Activated T-helper 1 cell treated with anti-CD3 and anti-CD28 coated beads, Interleukin-12 subunit alpha, Interleukin-12 subunit beta, Interleukin-2, Interleukin-4 antibody, amounts not matched to agents 30 ng/mL and 10 ng/mL and 1 ng/mL, durations not matched to agents 14 hours and 24 hours and 36 hours (primary cell): ENCODE data around the gene CD4. TPM values are rescaled to one million over a fixed set of nuclear protein-coding genes. Genes with fewer than 3 reads are reported as not detected.
"Not testable (repeated sequence)": the region's sequence is repeated elsewhere in the genome, so short reads cannot be mapped to it uniquely, and the experiment has no call there.

Source experiments
- DNase-seq: peaks from one replicate; pipeline ENCODE4 v3.0.0; 2021; ENCODE audit warnings: low spot score
- H3K27ac Mint-ChIP-seq: one replicate; pipeline ENCODE4 v1.8.0; 2021; ENCODE audit warnings: mild to moderate bottlenecking, mixed read lengths
- H3K27me3 Mint-ChIP-seq: one replicate; pipeline ENCODE4 v1.8.0; 2022; ENCODE audit warnings: mild to moderate bottlenecking, moderate library complexity, mixed read lengths; ENCODE audit not compliant: insufficient read depth
- H3K36me3 Mint-ChIP-seq: one replicate; pipeline ENCODE4 v1.8.0; 2021; ENCODE audit warnings: low read depth, mixed read lengths
- H3K4me1 Mint-ChIP-seq: one replicate; pipeline ENCODE4 v1.8.0; 2021; ENCODE audit warnings: low read depth, mixed read lengths
- H3K4me3 Mint-ChIP-seq: one replicate; pipeline ENCODE4 v1.8.0; 2021; ENCODE audit warnings: mild to moderate bottlenecking, moderate library complexity, mixed read lengths
- H3K9me3 Mint-ChIP-seq: one replicate; pipeline ENCODE4 v1.8.0; 2021; ENCODE audit warnings: mixed read lengths
- intact Hi-C: fragments of 100-400 bp; cut with micrococcal nuclease; formaldehyde crosslinking; loops from one replicate; pipeline ENCODE4 v1.15.1; 2024
- total RNA-seq: library from RNA; stranded (reverse); gene quantifications from 2 replicates; pipeline ENCODE4 v1.2.3, GENCODE V29; 2022

The CD4 gene
- total RNA-seq, 1 donor from 2014 or later, result 311 TPM

DNA sequence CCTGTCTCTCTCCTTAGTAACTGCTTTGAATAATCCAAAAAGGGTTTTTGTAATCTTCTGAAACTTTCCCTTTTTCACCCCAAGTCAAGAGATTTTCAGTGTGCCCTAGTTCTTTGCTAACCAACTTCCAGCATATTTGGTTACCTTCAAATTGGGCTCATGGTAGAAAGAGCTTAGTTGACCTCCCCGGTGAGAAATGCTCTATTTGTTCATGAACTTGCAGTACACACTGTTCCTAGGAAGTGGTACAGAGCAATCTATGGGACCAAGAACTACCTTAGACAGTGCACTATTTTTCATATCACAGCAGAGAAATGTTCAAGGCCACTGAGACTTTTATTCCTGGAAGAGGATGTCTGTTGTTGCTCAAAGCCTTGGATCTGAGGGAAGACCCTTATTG is 64.3 kb downstream of the CD4 start:
- Mint-ChIP-seq H3K4me1 (peaks cover 41% of the 10 kb centered on the region), H3K36me3 (peaks cover 29% of the 10 kb centered on the region), H3K4me3 (peak overlapping the region; percentile 91), H3K27ac (peak overlapping the region; percentile 96), H3K27me3 (peaks cover 2% of the 10 kb centered on the region), H3K9me3 (no peaks in the 10 kb centered on the region)
- intact Hi-C loops, result loop anchor here (1.0 to 5.0 kb wide), 2 partner anchors 165 to 254 kb away; partner anchors contain the start of genes C1RL and LPCAT3
- DNase-seq, result no peak

DNA sequence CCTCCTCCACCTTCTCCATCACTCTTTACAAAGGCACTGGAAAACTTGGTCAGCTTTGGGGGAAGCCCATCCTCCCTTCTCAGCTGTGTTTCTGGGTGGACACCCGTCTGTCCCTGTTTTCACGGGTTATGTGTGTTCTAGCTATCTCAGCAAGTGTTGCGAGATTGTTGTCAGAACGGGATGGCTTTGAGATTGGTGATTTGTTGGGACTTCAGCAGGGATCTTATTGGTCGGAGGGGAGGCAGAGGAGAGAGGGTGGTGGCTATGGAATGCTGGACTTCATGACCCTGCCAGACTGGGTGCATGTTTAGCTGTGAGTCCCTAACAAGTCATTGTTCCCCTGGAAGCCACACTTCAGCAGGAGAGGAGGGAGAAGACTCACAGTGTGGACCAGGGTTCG is 64.7 kb downstream of the CD4 start:
- Mint-ChIP-seq H3K4me3 (peak overlapping the region; percentile 91), H3K27me3 (peaks cover 2% of the 10 kb centered on the region), H3K4me1 (peaks cover 41% of the 10 kb centered on the region), H3K36me3 (peaks cover 29% of the 10 kb centered on the region), H3K9me3 (no peaks in the 10 kb centered on the region), H3K27ac (peak overlapping the region; percentile 96)
- DNase-seq, result no peak
- intact Hi-C loops, result loop anchor here (5.0 kb wide), 1 partner anchor 253 kb away; the partner anchor contains the start of gene C1RL

GRCh38 chr12:6855322-6855721 is 66.0 kb downstream of the CD4 start:
- Mint-ChIP-seq H3K4me1 (peaks cover 28% of the 10 kb centered on the region), H3K27ac (no peak overlapping the region), H3K27me3 (peaks cover 2% of the 10 kb centered on the region), H3K9me3 (no peaks in the 10 kb centered on the region), H3K36me3 (peaks cover 23% of the 10 kb centered on the region), H3K4me3 (no peak overlapping the region)
- intact Hi-C loops, result no loop called here
- DNase-seq, result no peak

GRCh38 chr12:6858799-6859198 is 69.5 kb downstream of the CD4 start:
- Mint-ChIP-seq H3K4me1 (peaks cover 5% of the 10 kb centered on the region), H3K27me3 (no peaks in the 10 kb centered on the region), H3K9me3 (no peaks in the 10 kb centered on the region), H3K36me3 (peaks cover 37% of the 10 kb centered on the region), H3K27ac (no peak overlapping the region), H3K4me3 (no peak overlapping the region)
- intact Hi-C loops, result no loop called here
- DNase-seq, result no peak

DNA sequence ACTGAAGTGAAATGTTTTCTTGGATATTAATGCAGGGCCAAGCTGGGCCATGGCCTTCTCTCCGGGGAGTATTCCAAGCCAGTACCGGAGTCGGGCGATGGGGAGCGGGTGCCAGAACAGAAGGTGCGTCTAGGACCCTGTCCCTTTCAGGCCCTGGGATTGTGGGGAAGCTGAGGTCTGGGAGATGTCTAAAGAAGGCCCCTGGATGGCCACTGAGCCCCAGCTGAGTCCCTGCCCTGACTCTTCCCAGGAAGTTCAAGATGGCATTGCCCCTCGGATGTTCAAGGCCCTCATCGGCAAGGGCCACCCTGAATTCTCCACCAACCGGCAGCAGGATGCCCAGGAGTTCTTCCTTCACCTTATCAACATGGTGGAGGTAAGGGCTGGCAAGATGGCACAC is 70.8 kb downstream of the CD4 start:
- Mint-ChIP-seq H3K27me3 (no peaks in the 10 kb centered on the region), H3K4me3 (no peak overlapping the region), H3K27ac (no peak overlapping the region), H3K4me1 (no peaks in the 10 kb centered on the region), H3K9me3 (no peaks in the 10 kb centered on the region), H3K36me3 (peaks cover 37% of the 10 kb centered on the region)
- intact Hi-C loops, result no loop called here
- no peak for DNase-seq

DNA sequence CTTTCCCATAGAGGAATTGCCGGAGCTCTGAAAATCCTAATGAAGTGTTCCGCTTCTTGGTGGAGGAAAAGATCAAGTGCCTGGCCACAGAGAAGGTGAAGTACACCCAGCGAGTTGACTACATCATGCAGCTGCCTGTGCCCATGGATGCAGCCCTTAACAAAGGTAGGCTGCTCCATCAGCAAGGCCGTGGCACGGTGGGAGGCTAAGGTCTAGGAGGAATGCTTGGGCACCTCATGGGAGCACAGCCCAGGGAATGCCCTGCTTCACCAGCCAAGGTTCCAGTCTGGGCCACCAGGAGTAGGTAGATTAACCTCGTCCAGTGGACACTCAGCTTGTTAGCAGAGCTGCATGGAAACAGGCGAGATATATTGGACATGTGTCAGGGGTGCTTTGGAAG is 71.6 kb downstream of the CD4 start:
- H3K4me1 Mint-ChIP-seq, result no peaks in the 10 kb centered on the region
- H3K27ac Mint-ChIP-seq, result no peak overlapping the region
- no peak overlapping the region for H3K4me3 Mint-ChIP-seq
- intact Hi-C loops, result no loop called here
- no peaks in the 10 kb centered on the region for H3K27me3 Mint-ChIP-seq
- no peak for DNase-seq
- no peaks in the 10 kb centered on the region for H3K9me3 Mint-ChIP-seq
- H3K36me3 Mint-ChIP-seq, result peaks cover 40% of the 10 kb centered on the region

DNA sequence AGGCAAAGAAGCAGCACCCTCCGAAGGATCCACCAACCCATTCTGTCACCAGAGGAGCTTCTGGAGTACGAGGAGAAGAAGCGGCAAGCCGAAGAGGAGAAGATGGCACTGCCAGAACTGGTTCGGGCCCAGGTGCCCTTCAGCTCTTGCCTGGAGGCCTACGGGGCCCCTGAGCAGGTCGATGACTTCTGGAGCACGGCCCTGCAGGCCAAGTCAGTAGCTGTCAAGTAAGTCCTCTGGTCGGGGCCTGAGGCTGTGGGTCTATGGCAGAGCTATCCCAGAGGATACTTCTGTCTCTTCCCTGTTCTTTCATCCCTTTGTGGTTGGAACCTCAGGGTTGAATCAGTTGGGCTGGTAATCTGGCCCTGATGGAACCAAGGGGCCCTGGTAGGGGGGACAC is 72.1 kb downstream of the CD4 start:
- Mint-ChIP-seq H3K4me3 (no peak overlapping the region), H3K4me1 (peaks cover 2% of the 10 kb centered on the region), H3K36me3 (peaks cover 41% of the 10 kb centered on the region), H3K27me3 (no peaks in the 10 kb centered on the region), H3K27ac (no peak overlapping the region), H3K9me3 (no peaks in the 10 kb centered on the region)
- intact Hi-C loops, result no loop called here
- DNase-seq, result no peak

- peaks cover 37% of the 10 kb centered on the region for H3K36me3 Mint-ChIP-seq
- no peaks in the 10 kb centered on the region for H3K27me3 Mint-ChIP-seq
- H3K9me3 Mint-ChIP-seq, result no peaks in the 10 kb centered on the region
- intact Hi-C loops, result no loop called here
- no peak for DNase-seq
- H3K4me3 Mint-ChIP-seq, result no peak overlapping the region
- H3K4me1 Mint-ChIP-seq, result peaks cover 10% of the 10 kb centered on the region
- no peak overlapping the region for H3K27ac Mint-ChIP-seq
Measured at GRCh38 chr12:6863033-6863432, 73.7 kb downstream of the CD4 start.

DNA sequence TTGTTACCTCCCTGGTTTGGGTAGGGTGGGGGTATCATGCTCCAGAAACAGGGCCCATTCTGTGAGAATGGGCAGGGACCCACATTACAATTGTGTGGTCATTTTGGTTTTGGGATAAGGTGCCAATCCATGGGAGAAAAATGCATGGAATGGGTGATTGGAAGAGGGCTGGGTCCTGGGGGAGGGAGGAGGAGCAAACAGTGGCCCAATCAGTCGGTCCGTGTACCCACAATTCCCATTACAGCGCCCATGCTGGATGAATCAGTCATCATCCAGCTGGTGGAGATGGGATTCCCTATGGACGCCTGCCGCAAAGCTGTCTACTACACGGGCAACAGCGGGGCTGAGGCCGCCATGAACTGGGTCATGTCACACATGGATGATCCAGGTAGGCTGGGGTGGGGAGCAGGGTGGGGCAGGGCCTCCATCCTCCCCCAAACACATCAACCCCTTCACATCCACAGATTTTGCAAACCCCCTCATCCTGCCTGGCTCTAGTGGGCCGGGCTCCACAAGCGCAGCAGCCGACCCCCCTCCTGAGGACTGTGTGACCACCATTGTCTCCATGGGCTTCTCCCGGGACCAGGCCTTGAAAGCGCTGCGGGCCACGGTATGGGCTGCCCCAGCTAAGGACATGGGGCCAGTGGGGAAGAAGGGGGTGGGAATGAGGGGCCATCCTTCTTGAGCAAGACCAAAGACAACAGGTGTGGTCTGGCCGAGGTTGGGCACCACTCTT is 74.4 kb downstream of the CD4 start:
- intact Hi-C loops, result no loop called here
- no peaks in the 10 kb centered on the region for H3K27me3 Mint-ChIP-seq
- no peaks in the 10 kb centered on the region for H3K9me3 Mint-ChIP-seq
- no peak overlapping the region for H3K4me3 Mint-ChIP-seq
- no peak for DNase-seq
- peaks cover 44% of the 10 kb centered on the region for H3K36me3 Mint-ChIP-seq
- no peak overlapping the region for H3K27ac Mint-ChIP-seq
- H3K4me1 Mint-ChIP-seq, result peaks cover 15% of the 10 kb centered on the region

- not testable (repeated sequence) for H3K27me3 Mint-ChIP-seq, H3K4me3 Mint-ChIP-seq, H3K27ac Mint-ChIP-seq, H3K9me3 Mint-ChIP-seq, DNase-seq
- intact Hi-C loops, result loop anchor here (5.0 kb wide), 3 partner anchors 73 to 258 kb away; partner anchors contain the start of genes CHD4 and ING4
- H3K36me3 Mint-ChIP-seq, result peaks cover 60% of the 10 kb centered on the region
- H3K4me1 Mint-ChIP-seq, result peaks cover 30% of the 10 kb centered on the region
Measured at GRCh38 chr12:6865307-6865706, 76.0 kb downstream of the CD4 start.

- peaks cover 61% of the 10 kb centered on the region for H3K36me3 Mint-ChIP-seq
- H3K27me3 Mint-ChIP-seq, result no peaks in the 10 kb centered on the region
- peak overlapping the region; percentile 95 for H3K4me3 Mint-ChIP-seq
- peak overlapping the region; percentile 40 for H3K27ac Mint-ChIP-seq
- peaks cover 41% of the 10 kb centered on the region for H3K4me1 Mint-ChIP-seq
- H3K9me3 Mint-ChIP-seq, result no peaks in the 10 kb centered on the region
- no peak for DNase-seq
- intact Hi-C loops, result loop anchor here (5.0 kb wide), 3 partner anchors 74 to 259 kb away; partner anchors contain the start of genes CHD4 and ING4
Measured at GRCh38 chr12:6866163-6866919, 77.0 kb downstream of the CD4 start.

DNA sequence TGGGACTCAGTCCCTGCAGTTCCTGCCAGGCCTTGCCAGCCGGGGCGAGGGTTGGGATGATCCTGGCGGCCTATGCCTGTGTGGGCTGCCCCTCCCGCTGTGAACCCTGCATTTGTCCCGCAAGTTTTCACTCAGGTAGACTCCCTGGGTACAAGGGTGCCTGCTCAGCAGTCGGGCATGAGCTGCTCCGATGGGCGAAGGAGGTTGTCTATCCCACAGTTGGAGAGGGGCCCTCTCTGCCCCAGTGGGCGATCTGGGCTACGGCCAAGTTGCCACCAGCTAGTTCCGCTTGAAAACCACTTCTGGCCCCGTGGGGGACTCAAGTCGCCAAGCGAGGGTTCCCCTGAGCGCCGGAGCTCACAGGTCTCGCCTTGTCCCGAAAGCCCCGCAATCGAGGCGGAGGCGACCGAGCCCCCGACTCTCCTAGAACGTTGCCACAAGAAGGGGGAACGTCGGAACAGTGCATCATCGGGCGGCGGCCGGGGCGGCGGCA is 77.6 kb downstream of the CD4 start:
- Mint-ChIP-seq H3K27ac (peak overlapping the region; percentile 99), H3K4me3 (peak overlapping the region; percentile 95), H3K27me3 (no peaks in the 10 kb centered on the region), H3K4me1 (peaks cover 47% of the 10 kb centered on the region), H3K36me3 (peaks cover 66% of the 10 kb centered on the region), H3K9me3 (no peaks in the 10 kb centered on the region)
- intact Hi-C loops, result loop anchor here (1.0 to 5.0 kb wide), 6 partner anchors 15 to 260 kb away; partner anchors contain the start of genes CHD4, ING4, LPCAT3 and MLF2
- DNase-seq, result no peak
